Measurements from ENCODE around the gene SYNJ2.

- TF ChIP-seq CTCF (IDR thresholded peaks at IDR 0.05) (no peak), POLR2A (IDR thresholded peaks at IDR 0.05) (no peak)
These were observed 13.8 kb downstream of the SYNJ2 start for GRCh38 chr6:157995458-157995857.
